Measurements from ENCODE around the gene SLC16A3. TPM values are rescaled to one million over a fixed set of nuclear protein-coding genes. Genes with fewer than 3 reads are reported as not detected.

SLC16A3 gene
- total and polyA plus RNA-seq, 2 of the 8 experiments (the other 6 are each of a cell fraction or from before 2014, with no cell fraction given): 3.8 to 8.7 TPM

DNA sequence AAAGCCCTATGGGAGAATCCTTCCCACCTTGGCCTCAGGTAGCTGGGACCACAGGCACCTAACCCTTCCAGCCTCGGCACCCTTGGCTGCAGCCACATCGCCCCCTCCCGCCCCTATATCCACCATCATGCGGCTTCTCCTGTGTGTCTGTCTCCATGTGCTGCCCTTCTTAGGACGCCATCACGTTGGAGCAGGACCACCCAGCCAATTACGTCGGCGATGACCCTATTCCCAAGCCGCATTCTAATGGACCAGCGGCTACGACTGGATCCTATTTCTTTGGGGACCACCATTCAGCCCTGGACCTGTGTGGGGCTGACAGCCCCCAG lies 12.9 kb upstream of the SLC16A3 start:
- Histone ChIP-seq H4K20me1 (replicated peaks in 1 of 2; ENCODE audit: control insufficient read depth in 1 of 2, insufficient read depth in 2 of 2, low read length in 2 of 2) (peaks cover 0 to 2% of the 10 kb centered on the region in 2 experiments), H3K4me3 (ENCODE audit: extremely low read depth in 1 of 4, insufficient read depth in 2 of 4, low read depth in 3 of 4, low read length in 4 of 4) (no peak overlapping the region), H2BK12ac (ENCODE audit: low read depth, low read length) (no peak overlapping the region), H4K8ac (ENCODE audit: extremely low read depth, insufficient read depth, low read length) (no peak overlapping the region; the same call in 1 of the 2 replicates), H2BK20ac (ENCODE audit: low read length) (no peak overlapping the region), H3K56ac (replicated peaks; ENCODE audit: insufficient read length, low read depth, low read length) (no peak overlapping the region), H3K14ac (ENCODE audit: insufficient read length) (no peak overlapping the region), H4K91ac (replicated peaks; ENCODE audit: insufficient read length, low read length) (no peak overlapping the region), H2BK5ac (ENCODE audit: low read depth, low read length) (no peak overlapping the region), H3K18ac (ENCODE audit: extremely low read depth, low read length) (no peak overlapping the region), H3K4me1 (replicated peaks in 1 of 4; ENCODE audit: control insufficient read depth in 3 of 4, insufficient read depth in 4 of 4, low read length in 3 of 4) (peaks cover 0 to 4% (median under 1%) of the 10 kb centered on the region in 4 experiments; a peak in 2 of 7 replicates), H3K23me2 (ENCODE audit: low read depth, low read length) (peaks cover 4% of the 10 kb centered on the region; the same call in 1 of the 2 replicates), H3K23ac (ENCODE audit: insufficient read length) (no peak overlapping the region), H3K36me3 (ENCODE audit: control insufficient read depth in 2 of 4, insufficient read depth in 4 of 4, low read length in 3 of 4) (no peaks in the 10 kb centered on the region), H3K9ac (replicated peaks in 1 of 4; ENCODE audit: extremely low read depth in 1 of 4, low read depth in 3 of 4, low read length in 3 of 4) (no peak overlapping the region), H2BK120ac (replicated peaks; ENCODE audit: low read depth, low read length) (no peak overlapping the region), H3K27me3 (replicated peaks in 1 of 4; ENCODE audit: control insufficient read depth in 3 of 4, extremely low read depth in 1 of 4, insufficient read depth in 3 of 4, low read length in 3 of 4) (peaks cover 2 to 21% (median 13%) of the 10 kb centered on the region in 4 experiments), H3K9me3 (ENCODE audit: insufficient read depth in 2 of 2, low read depth in 1 of 2, low read length in 1 of 2) (no peaks in the 10 kb centered on the region; a peak in 1 of 4 replicates), H2AFZ (ENCODE audit: low read length) (no peak overlapping the region), H3K4me2 (ENCODE audit: insufficient read depth in 1 of 2, low read depth in 2 of 2, low read length in 2 of 2) (no peak overlapping the region), H3K79me2 (ENCODE audit: control insufficient read depth in 1 of 2, insufficient read depth in 2 of 2, low read length in 2 of 2) (no peaks in the 10 kb centered on the region), H3K27ac (ENCODE audit: low read depth, low read length) (no peak overlapping the region), H3K79me1 (ENCODE audit: low read depth, low read length) (no peaks in the 10 kb centered on the region), H2AK5ac (ENCODE audit: low read depth, low read length) (no peak overlapping the region), H2BK15ac (ENCODE audit: low read length) (no peak overlapping the region), H4K5ac (ENCODE audit: insufficient read length, low read depth, low read length) (no peak overlapping the region), H3K4ac (replicated peaks; ENCODE audit: insufficient read length, low read depth, low read length) (no peak overlapping the region)
- no peak for FAIRE-seq
- ChIA-PET POLR2A (ENCODE audit: partially characterized antibody) (interaction anchor here (0.6 to 3.6 kb wide), 2 partner anchors 13 to 16 kb away, joined by 3 to 11 read pairs; partner anchors contain the start of gene SLC16A3), CTCF (ENCODE audit: partially characterized antibody) (no interaction called here)
- no peak for DNase-seq (ENCODE audit: low read depth in 1 of 2, low spot score in 2 of 2)
- TF ChIP-seq RNF2 (IDR thresholded peaks at IDR 0.05; ENCODE audit: borderline replicate concordance, low read depth, low read length, missing control alignments, poor library complexity, severe bottlenecking): no peak
- TF ChIP-seq POLR2AphosphoS5 (IDR thresholded peaks at IDR 0.05; ENCODE audit: low read depth, low read length): no peak
- TF ChIP-seq RXRA (IDR thresholded peaks at IDR 0.05; ENCODE audit: insufficient read depth, low read depth, low read length): no peak
- no peak for TF ChIP-seq TEAD4 (IDR thresholded peaks at IDR 0.05; ENCODE audit: low read depth, low read length)
- TF ChIP-seq PHF8 (conservative IDR thresholded peaks at IDR 0.05; ENCODE audit: low read depth, low read length): no peak
- TF ChIP-seq SIN3A (conservative IDR thresholded peaks at IDR 0.05 in 1 of 2, IDR thresholded peaks at IDR 0.05 in 1 of 2; ENCODE audit: low read depth in 1 of 2, low read length in 2 of 2): no peak
- no peak for TF ChIP-seq CTBP2 (IDR thresholded peaks at IDR 0.05; ENCODE audit: borderline replicate concordance, insufficient read depth, insufficient read length, low read length)
- TF ChIP-seq, protein P1, sequence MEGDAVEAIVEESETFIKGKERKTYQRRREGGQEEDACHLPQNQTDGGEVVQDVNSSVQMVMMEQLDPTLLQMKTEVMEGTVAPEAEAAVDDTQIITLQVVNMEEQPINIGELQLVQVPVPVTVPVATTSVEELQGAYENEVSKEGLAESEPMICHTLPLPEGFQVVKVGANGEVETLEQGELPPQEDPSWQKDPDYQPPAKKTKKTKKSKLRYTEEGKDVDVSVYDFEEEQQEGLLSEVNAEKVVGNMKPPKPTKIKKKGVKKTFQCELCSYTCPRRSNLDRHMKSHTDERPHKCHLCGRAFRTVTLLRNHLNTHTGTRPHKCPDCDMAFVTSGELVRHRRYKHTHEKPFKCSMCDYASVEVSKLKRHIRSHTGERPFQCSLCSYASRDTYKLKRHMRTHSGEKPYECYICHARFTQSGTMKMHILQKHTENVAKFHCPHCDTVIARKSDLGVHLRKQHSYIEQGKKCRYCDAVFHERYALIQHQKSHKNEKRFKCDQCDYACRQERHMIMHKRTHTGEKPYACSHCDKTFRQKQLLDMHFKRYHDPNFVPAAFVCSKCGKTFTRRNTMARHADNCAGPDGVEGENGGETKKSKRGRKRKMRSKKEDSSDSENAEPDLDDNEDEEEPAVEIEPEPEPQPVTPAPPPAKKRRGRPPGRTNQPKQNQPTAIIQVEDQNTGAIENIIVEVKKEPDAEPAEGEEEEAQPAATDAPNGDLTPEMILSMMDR (IDR thresholded peaks at IDR 0.05; ENCODE audit: control extremely low read depth in 1 of 3, insufficient read depth in 1 of 3, low read depth in 1 of 3, low read length in 3 of 3): no peak
- WGBS, 2 experiments (ENCODE audit: extremely low coverage in 1 of 2, insufficient coverage in 1 of 2, insufficient read length in 1 of 2, insufficient replicate concordance in 2 of 2, low coverage in 1 of 2, low lambda C conversion rate in 2 of 2, missing lambda C conversion rate in 1 of 2): 90% methylated on average over 12 of the region's 12 CpGs; no CpG with 5 or more reads in 1 of the 2 experiments

Data from H1 (cell line).